HG02938 (cell line): ENCODE data around the gene CD164L2.
"Not testable (repeated sequence)": the region's sequence is repeated elsewhere in the genome, so short reads cannot be mapped to it uniquely, and the experiment has no call there.

Experiments
- ATAC-seq: cut with Tn5 transposase; IDR thresholded peaks from one replicate; pipeline ENCODE4 v1.9.1; 2021; ENCODE audit warnings: mild to moderate bottlenecking, moderate library complexity; ENCODE audit not compliant: unreplicated experiment

Gene CD164L2

GRCh38 chr1:27405598-27406361, 22.6 kb upstream of the CD164L2 start:
- not testable (repeated sequence) for ATAC-seq

GRCh38 chr1:27405074-27405473, 21.9 kb upstream of the CD164L2 start:
- ATAC-seq = no peak

GRCh38 chr1:27403931-27404330, 20.8 kb upstream of the CD164L2 start:
- no peak for ATAC-seq

- ATAC-seq = no peak
Observed at GRCh38 chr1:27403065-27403726, 20.1 kb upstream of the CD164L2 start.

- no peak for ATAC-seq
Observed at GRCh38 chr1:27402349-27402754, 19.2 kb upstream of the CD164L2 start.

GRCh38 chr1:27400963-27401341, 17.8 kb upstream of the CD164L2 start:
- ATAC-seq = no peak

GRCh38 chr1:27400082-27400962, 17.2 kb upstream of the CD164L2 start:
- ATAC-seq = no peak

GRCh38 chr1:27399251-27400025, 16.3 kb upstream of the CD164L2 start:
- ATAC-seq = no peak

- ATAC-seq = no peak
Observed at GRCh38 chr1:27398405-27399149, 15.4 kb upstream of the CD164L2 start.

GRCh38 chr1:27397749-27398148, 14.6 kb upstream of the CD164L2 start:
- no peak for ATAC-seq

GRCh38 chr1:27397110-27397509, 14.0 kb upstream of the CD164L2 start:
- no peak for ATAC-seq

- no peak for ATAC-seq
Observed at GRCh38 chr1:27395441-27396195, 12.5 kb upstream of the CD164L2 start.

GRCh38 chr1:27394925-27395324, 11.8 kb upstream of the CD164L2 start:
- ATAC-seq = no peak

- no peak for ATAC-seq
Observed at GRCh38 chr1:27394282-27394658, 11.1 kb upstream of the CD164L2 start.

GRCh38 chr1:27393641-27394281, 10.6 kb upstream of the CD164L2 start:
- ATAC-seq = no peak

GRCh38 chr1:27392778-27393635, 9.9 kb upstream of the CD164L2 start:
- ATAC-seq = no peak

GRCh38 chr1:27392096-27392777, 9.1 kb upstream of the CD164L2 start, which contains the start of gene GPR3:
Gene GPR3 (plus strand): TSS chr1:27392622. CDS start chr1:27393799, 1,177 bp downstream.
- no peak for ATAC-seq
